Neural cell (in vitro differentiated cells): ENCODE measurements around the gene ISY1. TPM values are rescaled to one million over a fixed set of nuclear protein-coding genes. Genes with fewer than 3 reads are reported as not detected.

Experiments used
- H2AFZ ChIP-seq: fragments of 200-600, 300-800 bp; sonication (generic), shearing (Covaris generic); 2 replicates; pipeline ENCODE4 v1.6.0; 2014; ENCODE audit warnings: low read depth, mild to moderate bottlenecking, antibody characterized with exemption, low read length, moderate library complexity
- H3F3A ChIP-seq: fragments of 200-600 bp; shearing (Covaris generic); 2 replicates; pipeline ENCODE4 v1.6.1; 2016; ENCODE audit warnings: mild to moderate bottlenecking, moderate library complexity, mixed read lengths, antibody characterized with exemption, low read length; ENCODE audit not compliant: insufficient read depth, poor library complexity, severe bottlenecking
- H3K27ac ChIP-seq: fragments of 200-600, 300-800 bp; sonication (generic), shearing (Covaris generic); 2 replicates; pipeline ENCODE4 v1.5.1; 2014; ENCODE audit warnings: mild to moderate bottlenecking, low read length, moderate library complexity
- H3K27me3 ChIP-seq: fragments of 300-800, 200-600 bp; sonication (generic), shearing (Covaris generic); 2 replicates; pipeline ENCODE4 v1.6.0; 2014; ENCODE audit warnings: mild to moderate bottlenecking, low read depth, low read length, moderate library complexity; ENCODE audit not compliant: insufficient read depth
- H3K36me3 ChIP-seq: fragments of 300-800, 200-600 bp; sonication (generic), shearing (Covaris generic); 2 replicates; pipeline ENCODE4 v1.5.1; 2014; ENCODE audit warnings: mild to moderate bottlenecking, antibody characterized with exemption, low read length, moderate library complexity; ENCODE audit not compliant: insufficient read depth
- H3K4me2 ChIP-seq: fragments of 300-800, 200-600 bp; sonication (generic), shearing (Covaris generic); 2 replicates; pipeline ENCODE4 v1.6.0; 2014; ENCODE audit warnings: mild to moderate bottlenecking, low read length
- H3K4me3 ChIP-seq: fragments of 300-800, 200-600 bp; sonication (generic), shearing (Covaris generic); 2 replicates; pipeline ENCODE4 v1.5.1; 2014; ENCODE audit warnings: mild to moderate bottlenecking, low read length, moderate library complexity
- H3K79me2 ChIP-seq: fragments of 200-600 bp; shearing (Covaris generic); replicated peaks from 2 replicates; pipeline ENCODE4 v1.6.0; 2014; ENCODE audit warnings: mild to moderate bottlenecking, low read length, moderate library complexity; ENCODE audit not compliant: insufficient read depth
- H3K9ac ChIP-seq: fragments of 300-800, 200-600 bp; sonication (generic), shearing (Covaris generic); 2 replicates; pipeline ENCODE4 v1.6.1; 2016; ENCODE audit warnings: mild to moderate bottlenecking, low read length, mixed read lengths
- H3K9me2 ChIP-seq: fragments of 200-600 bp; shearing (Covaris generic); 2 replicates; pipeline ENCODE4 v1.6.1; 2016; ENCODE audit warnings: mild to moderate bottlenecking, low read length, mixed read lengths; ENCODE audit not compliant: insufficient read depth
- H3K9me3 ChIP-seq: fragments of 200-600, 300-800 bp; sonication (generic), shearing (Covaris generic); 2 replicates; pipeline ENCODE4 v1.6.1; 2016; ENCODE audit warnings: mild to moderate bottlenecking, mixed run types, low read length, moderate library complexity, mixed read lengths
- H4K20me1 ChIP-seq: fragments of 200-600 bp; shearing (Covaris generic); 2 replicates; pipeline ENCODE4 v1.6.1; 2016; ENCODE audit warnings: mild to moderate bottlenecking, mixed run types; ENCODE audit not compliant: insufficient read depth
- CTCF ChIP-seq: fragments of 450-650 bp; IDR thresholded peaks from 2 replicates; pipeline ENCODE4 v1.5.1; 2014; ENCODE audit warnings: antibody characterized with exemption, mild to moderate bottlenecking, moderate library complexity; ENCODE audit not compliant: poor library complexity, severe bottlenecking
- EP300 ChIP-seq: fragments of 450-650 bp; conservative IDR thresholded peaks from 2 replicates; pipeline ENCODE4 v1.6.1; 2014; ENCODE audit warnings: antibody characterized with exemption, mild to moderate bottlenecking, moderate library complexity; ENCODE audit not compliant: poor library complexity, severe bottlenecking
- EZH2 ChIP-seq: fragments of 200-600, 300-800 bp; shearing (Covaris generic), sonication (generic); IDR thresholded peaks from 2 replicates; pipeline ENCODE4 v1.6.1; 2014; ENCODE audit warnings: antibody characterized with exemption, low read length, borderline replicate concordance, mild to moderate bottlenecking; ENCODE audit not compliant: insufficient read depth, poor library complexity, severe bottlenecking
- MXI1 ChIP-seq: fragments of 450-650 bp; conservative IDR thresholded peaks from 2 replicates; pipeline ENCODE4 v1.6.1; 2014; ENCODE audit warnings: antibody characterized with exemption, mild to moderate bottlenecking; ENCODE audit not compliant: poor library complexity, severe bottlenecking
- POLR2AphosphoS5 ChIP-seq: IDR thresholded peaks from 2 replicates; pipeline ENCODE4 v1.6.1; 2012
- RAD21 ChIP-seq: fragments of 450-650 bp; conservative IDR thresholded peaks from 2 replicates; pipeline ENCODE4 v1.6.1; 2014; ENCODE audit warnings: antibody characterized with exemption, mild to moderate bottlenecking, moderate library complexity
- SMC3 ChIP-seq: fragments of 450-650 bp; conservative IDR thresholded peaks from 2 replicates; pipeline ENCODE4 v1.6.1; 2014; ENCODE audit warnings: antibody characterized with exemption, mild to moderate bottlenecking, moderate library complexity; ENCODE audit not compliant: poor library complexity
- TAF1 ChIP-seq: IDR thresholded peaks from 2 replicates; pipeline ENCODE4 v1.6.1; 2012; ENCODE audit warnings: low read depth
- polyA plus RNA-seq: library from polyadenylated mRNA; depleted of rRNA; stranded (reverse); fragments of >200 nt; gene quantifications from 2 replicates; pipeline ENCODE4 v1.2.3, GENCODE V29; 2014
- TF ChIP-seq, protein P1 (sequence below): IDR thresholded peaks from 2 replicates; pipeline ENCODE4 v1.6.1; 2012; ENCODE audit warnings: borderline replicate concordance

Gene ISY1
- polyA plus RNA-seq, 1 donor from 2014 or later = 23.3 TPM

DNA sequence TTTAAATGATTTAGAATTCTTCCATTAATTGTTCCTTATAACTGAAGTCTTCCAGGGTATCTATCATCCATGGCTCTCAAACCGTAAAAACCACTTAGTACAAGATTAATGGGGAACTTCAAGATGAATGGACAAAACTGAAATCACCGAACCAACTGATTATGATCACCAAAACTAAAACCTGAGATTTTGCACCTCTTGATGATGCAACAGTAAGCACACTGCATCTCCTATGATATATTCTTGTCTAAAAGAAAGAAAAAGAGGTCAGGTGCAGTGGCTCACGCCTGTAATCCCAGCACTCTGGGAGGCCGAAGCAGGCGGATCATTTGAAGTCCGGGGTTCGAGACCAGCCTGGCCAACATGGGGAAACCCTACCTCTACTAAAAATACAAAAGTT, 3.6 kb upstream of the ISY1 start:
- Histone ChIP-seq H3F3A (peaks cover 8% of the 10 kb centered on the region), H3K4me2 (no peak overlapping the region), H4K20me1 (no peaks in the 10 kb centered on the region), H3K27ac (no peak overlapping the region), H3K36me3 (no peaks in the 10 kb centered on the region), H2AFZ (no peak overlapping the region), H3K4me3 (no peak overlapping the region), H3K9ac (no peak overlapping the region), H3K9me3 (no peaks in the 10 kb centered on the region), H3K79me2 (peaks cover 11% of the 10 kb centered on the region), H3K9me2 (no peaks in the 10 kb centered on the region), H3K27me3 (no peaks in the 10 kb centered on the region)
- TF ChIP-seq MXI1 = no peak
- TF ChIP-seq, protein P1, sequence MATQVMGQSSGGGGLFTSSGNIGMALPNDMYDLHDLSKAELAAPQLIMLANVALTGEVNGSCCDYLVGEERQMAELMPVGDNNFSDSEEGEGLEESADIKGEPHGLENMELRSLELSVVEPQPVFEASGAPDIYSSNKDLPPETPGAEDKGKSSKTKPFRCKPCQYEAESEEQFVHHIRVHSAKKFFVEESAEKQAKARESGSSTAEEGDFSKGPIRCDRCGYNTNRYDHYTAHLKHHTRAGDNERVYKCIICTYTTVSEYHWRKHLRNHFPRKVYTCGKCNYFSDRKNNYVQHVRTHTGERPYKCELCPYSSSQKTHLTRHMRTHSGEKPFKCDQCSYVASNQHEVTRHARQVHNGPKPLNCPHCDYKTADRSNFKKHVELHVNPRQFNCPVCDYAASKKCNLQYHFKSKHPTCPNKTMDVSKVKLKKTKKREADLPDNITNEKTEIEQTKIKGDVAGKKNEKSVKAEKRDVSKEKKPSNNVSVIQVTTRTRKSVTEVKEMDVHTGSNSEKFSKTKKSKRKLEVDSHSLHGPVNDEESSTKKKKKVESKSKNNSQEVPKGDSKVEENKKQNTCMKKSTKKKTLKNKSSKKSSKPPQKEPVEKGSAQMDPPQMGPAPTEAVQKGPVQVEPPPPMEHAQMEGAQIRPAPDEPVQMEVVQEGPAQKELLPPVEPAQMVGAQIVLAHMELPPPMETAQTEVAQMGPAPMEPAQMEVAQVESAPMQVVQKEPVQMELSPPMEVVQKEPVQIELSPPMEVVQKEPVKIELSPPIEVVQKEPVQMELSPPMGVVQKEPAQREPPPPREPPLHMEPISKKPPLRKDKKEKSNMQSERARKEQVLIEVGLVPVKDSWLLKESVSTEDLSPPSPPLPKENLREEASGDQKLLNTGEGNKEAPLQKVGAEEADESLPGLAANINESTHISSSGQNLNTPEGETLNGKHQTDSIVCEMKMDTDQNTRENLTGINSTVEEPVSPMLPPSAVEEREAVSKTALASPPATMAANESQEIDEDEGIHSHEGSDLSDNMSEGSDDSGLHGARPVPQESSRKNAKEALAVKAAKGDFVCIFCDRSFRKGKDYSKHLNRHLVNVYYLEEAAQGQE = no peak
- no peak for TF ChIP-seq CTCF
- no peak for TF ChIP-seq EZH2
- no peak for TF ChIP-seq SMC3
- TF ChIP-seq EP300 = no peak
- TF ChIP-seq POLR2AphosphoS5 = no peak
- no peak for TF ChIP-seq RAD21
- TF ChIP-seq TAF1 = no peak

DNA sequence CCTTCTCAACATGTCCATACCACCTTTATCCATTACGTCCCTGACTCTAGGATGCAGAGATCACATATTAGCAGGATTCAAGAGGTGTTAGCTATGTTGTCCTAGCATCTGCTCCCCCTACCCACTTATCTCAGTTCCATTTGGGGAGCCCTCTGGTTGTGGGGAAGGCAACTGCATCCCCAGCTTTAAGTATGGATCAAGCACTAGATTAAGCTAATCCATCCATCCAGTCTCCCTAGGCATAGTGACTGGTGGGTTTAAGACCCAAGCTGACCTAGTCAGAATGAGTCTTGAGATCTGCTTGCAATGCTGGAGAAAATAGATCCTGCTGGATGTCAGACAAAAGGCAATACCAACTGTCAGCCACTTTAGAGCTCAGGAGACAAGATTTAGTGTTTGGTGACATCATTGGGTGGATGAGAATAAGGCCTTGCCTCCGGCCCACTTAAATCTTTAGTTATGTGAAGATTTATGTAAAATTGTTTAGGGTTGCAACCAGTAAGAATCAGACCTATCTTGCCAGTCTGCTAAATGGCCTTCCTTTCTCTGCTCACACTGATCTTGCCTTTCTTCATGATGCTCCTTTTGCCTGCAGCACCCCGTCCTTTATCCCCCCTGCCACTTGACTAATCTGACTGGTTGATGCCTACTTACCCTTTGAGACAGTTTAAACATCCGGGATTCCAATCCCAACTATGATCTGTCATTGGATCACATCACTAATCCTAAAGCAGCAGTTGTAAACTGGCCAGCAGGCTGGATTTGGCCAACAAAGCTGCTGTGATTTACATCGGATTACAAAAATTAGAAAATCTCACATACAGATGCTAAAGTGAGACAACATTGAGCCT, 2.1 kb upstream of the ISY1 start:
- Histone ChIP-seq H3K9me3 (no peaks in the 10 kb centered on the region), H2AFZ (no peak overlapping the region), H3K36me3 (no peaks in the 10 kb centered on the region), H3K4me3 (no peak overlapping the region), H3K27me3 (no peaks in the 10 kb centered on the region), H3K9me2 (no peaks in the 10 kb centered on the region), H3K79me2 (peaks cover 20% of the 10 kb centered on the region), H3K9ac (no peak overlapping the region), H3K27ac (no peak overlapping the region), H3F3A (peaks cover 8% of the 10 kb centered on the region), H3K4me2 (no peak overlapping the region), H4K20me1 (no peaks in the 10 kb centered on the region)
- TF ChIP-seq CTCF (peak; percentile 22), RAD21 (no peak)
